Stimulated activated effector memory CD8-positive, alpha-beta T cell treated with anti-CD3 and anti-CD28 coated beads, Interleukin-12 subunit alpha, Interleukin-12 subunit beta, amount 100 ng/mL, for 72 hours (primary cell): ENCODE data around the gene PPARG.
A peak's percentile ranks its signal among the peaks of the same experiment; 100 is the strongest.
"Not testable (repeated sequence)": the region's sequence is repeated elsewhere in the genome, so short reads cannot be mapped to it uniquely, and the experiment has no call there.

Experiments
- ATAC-seq: fragments of 150-1000 bp; cut with Tn5 transposase; 2 replicates; pipeline ENCODE4 v1.10.0; 2021
- DNase-seq, 2 donors: peaks; one replicate each; pipeline ENCODE4 v3.0.0; 2021 to 2022; ENCODE audit warnings: low spot score in 2 of 2
- H3K27ac Mint-ChIP-seq: one replicate; pipeline ENCODE4 v1.8.0; 2022; ENCODE audit warnings: mild to moderate bottlenecking, mixed read lengths
- H3K36me3 Mint-ChIP-seq: one replicate; pipeline ENCODE4 v1.8.0; 2022; ENCODE audit warnings: mild to moderate bottlenecking, mixed read lengths
- H3K4me1 Mint-ChIP-seq: one replicate; pipeline ENCODE4 v1.8.0; 2022; ENCODE audit warnings: mixed read lengths
- H3K4me3 Mint-ChIP-seq: one replicate; pipeline ENCODE4 v1.8.0; 2022; ENCODE audit warnings: mild to moderate bottlenecking, mixed read lengths
- H3K9me3 Mint-ChIP-seq: one replicate; pipeline ENCODE4 v1.8.0; 2022; ENCODE audit warnings: mixed read lengths

The PPARG gene

DNA sequence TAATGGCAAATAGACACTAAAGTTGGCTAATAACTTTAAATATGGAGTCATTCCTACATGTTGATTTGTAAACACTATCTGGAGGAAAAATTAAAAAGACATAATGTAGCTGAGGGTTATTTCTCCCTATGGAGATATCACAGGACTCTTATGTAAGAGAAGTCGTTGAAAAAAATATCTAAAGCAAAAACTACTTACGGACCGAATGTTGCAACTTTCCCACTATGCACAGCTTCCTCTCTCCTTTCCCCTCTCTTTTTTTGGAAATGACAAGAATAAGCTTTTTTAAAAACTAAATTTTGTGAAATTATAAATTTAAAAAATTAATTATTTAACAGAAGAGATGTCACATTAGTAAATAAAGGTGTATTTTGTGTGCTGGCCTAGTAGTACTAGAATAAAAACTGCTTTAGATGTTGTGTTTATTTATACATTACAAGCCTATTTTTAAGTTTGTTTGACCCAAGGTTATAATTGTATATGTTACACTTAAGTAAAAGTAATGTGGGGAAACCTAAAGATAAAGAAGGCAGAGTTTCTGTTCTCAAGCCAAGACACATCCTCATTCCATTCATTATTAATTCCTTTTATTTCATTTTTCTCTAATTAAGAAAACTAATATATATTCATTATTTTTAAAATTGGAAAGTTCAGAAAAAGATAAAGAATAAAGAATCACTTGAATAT is 20.7 kb upstream of the PPARG start:
- DNase-seq (no peak), ATAC-seq (no peak)
- Mint-ChIP-seq H3K9me3 (no peaks in the 10 kb centered on the region), H3K27ac (no peak overlapping the region), H3K36me3 (no peaks in the 10 kb centered on the region), H3K4me3 (no peak overlapping the region), H3K4me1 (no peaks in the 10 kb centered on the region)

DNA sequence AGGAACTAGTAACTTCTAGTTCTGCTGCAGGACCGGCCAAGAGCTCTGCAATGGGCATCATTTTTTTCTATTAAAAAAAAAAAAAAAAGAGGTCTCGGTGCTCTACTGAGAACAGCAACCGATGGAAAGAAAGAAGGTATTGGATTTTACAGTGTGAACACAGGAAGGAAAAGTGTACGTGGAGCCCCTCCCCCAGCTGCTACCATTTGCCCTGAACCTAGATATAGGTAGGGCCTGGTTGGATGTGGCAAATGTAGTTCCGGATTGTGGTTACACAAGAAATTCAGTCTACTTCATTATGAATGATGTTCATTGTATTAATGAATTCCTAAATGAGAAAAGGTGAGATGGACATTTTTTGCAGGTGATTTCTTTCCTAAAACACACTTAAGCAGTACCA is 17.9 kb upstream of the PPARG start:
- DNase-seq (no peak), ATAC-seq (no peak)
- Mint-ChIP-seq H3K27ac (no peak overlapping the region), H3K4me1 (no peaks in the 10 kb centered on the region), H3K4me3 (no peak overlapping the region), H3K36me3 (no peaks in the 10 kb centered on the region), H3K9me3 (no peaks in the 10 kb centered on the region)

DNA sequence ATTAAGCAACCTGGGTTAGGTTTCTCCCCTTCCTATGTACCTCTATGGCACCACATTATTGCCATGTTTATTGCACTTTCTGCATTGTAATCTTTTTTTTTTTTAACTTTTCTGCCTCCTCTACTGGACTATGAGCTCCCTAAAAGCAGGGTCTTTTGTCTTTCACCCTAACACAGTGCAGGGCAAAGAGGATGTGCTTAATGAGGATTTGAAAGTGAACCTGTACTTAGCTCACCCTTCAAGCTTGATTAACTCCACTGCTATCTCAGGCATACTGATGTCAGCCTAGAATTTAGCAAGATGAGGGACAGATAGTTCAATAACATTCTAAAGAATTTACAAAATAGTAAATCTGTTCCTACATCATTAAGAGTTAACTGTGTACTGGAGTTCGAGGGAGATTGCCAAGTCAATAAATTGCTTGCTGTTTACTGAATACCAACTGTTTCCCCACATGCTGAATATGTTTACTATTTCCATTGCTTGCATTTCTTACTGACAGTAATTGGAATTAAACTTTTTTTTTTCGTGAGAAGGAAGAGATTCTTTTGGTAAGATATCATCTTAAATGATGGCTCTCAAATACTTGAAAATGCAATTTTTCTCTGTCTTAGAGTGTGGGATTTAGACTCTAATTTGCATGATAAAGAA is 15.7 kb upstream of the PPARG start:
- DNase-seq (no peak), ATAC-seq (no peak)
- Mint-ChIP-seq H3K9me3 (no peaks in the 10 kb centered on the region), H3K4me3 (no peak overlapping the region), H3K36me3 (no peaks in the 10 kb centered on the region), H3K27ac (no peak overlapping the region), H3K4me1 (no peaks in the 10 kb centered on the region)

DNA sequence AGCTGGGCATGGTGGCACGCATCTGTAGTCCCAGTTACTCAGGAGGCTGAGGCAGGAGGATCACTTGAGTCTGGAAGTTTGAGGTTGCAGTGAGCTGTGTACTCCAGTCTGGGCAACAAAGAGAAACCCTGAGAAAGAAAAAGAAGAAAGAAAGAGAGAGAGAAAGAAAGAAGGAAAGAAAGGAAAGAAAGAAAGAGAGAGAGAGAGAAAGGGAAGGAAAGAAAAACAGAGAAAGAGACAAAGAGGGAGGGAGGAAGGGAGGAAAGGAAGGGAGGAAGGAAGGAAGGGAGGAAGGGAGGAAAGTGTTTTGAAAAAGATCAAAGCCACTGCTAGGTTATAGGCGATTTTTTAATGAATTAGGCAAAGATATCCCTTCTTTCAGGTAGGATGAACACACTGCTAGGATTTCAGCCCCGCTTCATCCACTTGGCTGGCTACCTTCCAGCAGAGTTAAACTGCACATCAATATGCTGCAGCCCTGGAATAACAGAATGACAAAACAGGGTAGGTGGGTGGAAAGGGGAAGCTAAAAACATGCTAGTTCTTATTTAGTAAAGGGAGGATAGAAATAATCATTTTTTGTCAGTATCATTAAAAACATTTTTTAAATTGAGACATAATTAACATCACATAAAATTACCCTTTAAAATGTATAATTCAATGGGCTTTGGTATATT is 12.8 kb upstream of the PPARG start:
- H3K36me3 Mint-ChIP-seq, result no peaks in the 10 kb centered on the region
- H3K9me3 Mint-ChIP-seq, result no peaks in the 10 kb centered on the region
- no peak for ATAC-seq
- no peaks in the 10 kb centered on the region for H3K4me1 Mint-ChIP-seq
- no peak overlapping the region for H3K4me3 Mint-ChIP-seq
- H3K27ac Mint-ChIP-seq, result no peak overlapping the region
- no peak for DNase-seq

DNA sequence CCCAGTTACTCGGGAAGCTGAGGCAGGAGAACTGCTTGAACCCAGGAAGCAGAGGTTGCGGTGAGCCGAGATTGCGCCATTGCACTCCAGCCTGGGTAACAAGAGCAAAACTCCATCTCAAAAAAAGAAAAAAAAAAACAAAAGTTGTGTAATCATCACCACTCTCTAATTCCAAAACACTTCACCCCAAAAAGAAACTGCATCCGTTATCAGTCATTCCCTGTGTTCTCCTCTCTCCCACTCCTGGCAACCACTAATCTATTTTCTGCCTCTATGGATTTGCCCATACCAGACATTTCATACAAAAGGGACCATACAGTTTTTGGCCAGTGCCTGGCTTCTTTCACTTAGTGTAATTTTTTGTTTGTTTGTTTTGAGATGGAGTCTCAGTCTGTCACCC is 12.0 kb upstream of the PPARG start:
- not testable (repeated sequence) for H3K4me3 Mint-ChIP-seq

DNA sequence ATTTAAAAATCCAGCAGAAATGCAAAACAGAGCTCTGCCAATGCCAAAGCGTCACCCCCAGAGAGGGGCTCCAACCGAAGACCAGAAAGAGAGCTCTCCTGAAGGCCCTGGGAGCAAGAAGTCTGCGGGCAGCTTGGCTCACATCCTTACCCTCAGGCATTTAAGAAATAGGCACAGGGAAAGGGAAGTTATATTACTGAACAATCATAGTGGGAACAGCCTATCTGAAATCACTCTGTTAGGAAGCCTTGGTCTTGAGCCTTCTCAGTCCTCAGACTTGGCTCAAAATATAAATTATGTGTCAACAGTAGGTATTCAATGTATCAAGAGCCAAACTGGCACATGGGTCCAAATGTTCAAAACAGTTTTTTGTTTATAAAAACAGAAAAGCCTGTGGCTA is 10.3 kb upstream of the PPARG start:
- Mint-ChIP-seq H3K36me3 (no peaks in the 10 kb centered on the region), H3K27ac (no peak overlapping the region), H3K4me3 (no peak overlapping the region), H3K9me3 (no peaks in the 10 kb centered on the region), H3K4me1 (no peaks in the 10 kb centered on the region)
- DNase-seq (no peak), ATAC-seq (no peak)

More for the DNA sequence above, 12.0 kb upstream of the PPARG start:
- not testable (repeated sequence) for H3K27ac Mint-ChIP-seq, H3K9me3 Mint-ChIP-seq, DNase-seq, H3K4me1 Mint-ChIP-seq, ATAC-seq, H3K36me3 Mint-ChIP-seq

DNA sequence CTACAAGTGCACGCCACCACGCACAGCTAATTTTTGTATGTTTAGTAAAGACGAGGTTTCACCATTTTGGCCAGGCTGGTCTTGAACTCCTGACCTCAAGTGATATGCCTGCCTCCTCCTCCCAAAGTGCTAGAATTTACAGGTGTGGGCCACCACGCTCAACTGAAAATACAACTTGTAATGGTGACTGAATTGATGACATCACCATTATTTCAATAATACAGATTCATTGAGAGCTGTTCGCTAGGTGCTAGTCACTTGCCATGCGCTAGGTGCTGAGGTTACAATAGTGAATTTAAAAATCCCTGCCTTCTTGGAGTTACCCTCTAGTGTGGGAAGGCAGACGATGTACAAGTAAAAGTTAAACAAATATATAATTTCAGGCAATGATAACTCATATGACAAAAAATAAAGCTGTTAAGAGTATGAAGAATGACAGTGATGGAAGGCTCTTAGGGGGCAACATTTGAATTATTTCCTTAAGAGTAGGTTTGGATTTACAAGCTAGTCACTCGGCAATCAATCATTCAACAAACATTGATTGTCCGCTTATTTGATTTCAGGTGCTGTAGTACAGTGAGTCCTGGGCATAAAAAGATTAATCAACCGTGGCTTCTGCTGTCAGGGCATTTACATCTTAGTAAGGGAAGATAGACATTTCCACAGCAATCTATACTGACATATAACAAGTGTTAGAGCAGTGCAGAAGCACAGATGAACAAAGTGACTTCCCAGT is 9.1 kb upstream of the PPARG start:
- DNase-seq (no peak), ATAC-seq (no peak)
- no peaks in the 10 kb centered on the region for H3K36me3 Mint-ChIP-seq
- no peaks in the 10 kb centered on the region for H3K9me3 Mint-ChIP-seq
- no peaks in the 10 kb centered on the region for H3K4me1 Mint-ChIP-seq
- no peak overlapping the region for H3K4me3 Mint-ChIP-seq
- H3K27ac Mint-ChIP-seq, result no peak overlapping the region

DNA sequence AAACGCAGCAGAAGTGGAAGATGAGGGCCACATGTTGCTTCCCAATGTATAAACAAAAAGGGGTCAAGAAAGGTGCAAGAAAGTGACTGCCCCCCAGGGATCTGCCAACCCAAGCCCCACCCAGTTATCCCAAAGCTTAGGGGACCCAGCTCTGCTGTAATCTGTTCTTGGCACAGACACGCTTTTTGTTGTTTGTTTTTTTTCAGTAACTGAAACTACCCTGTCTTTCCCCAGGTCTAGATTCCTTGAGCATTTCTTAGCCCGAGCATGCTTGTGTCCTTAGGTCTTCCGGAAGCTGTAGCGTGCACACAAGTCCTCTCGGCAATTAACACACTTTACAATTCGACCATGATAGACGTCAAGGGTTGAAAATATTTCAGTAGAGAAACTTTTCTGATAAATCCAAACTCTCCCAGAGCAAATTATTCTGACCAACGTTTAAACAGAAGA is 8.5 kb upstream of the PPARG start:
- Mint-ChIP-seq H3K27ac (no peak overlapping the region), H3K4me1 (no peaks in the 10 kb centered on the region), H3K4me3 (no peak overlapping the region), H3K36me3 (no peaks in the 10 kb centered on the region), H3K9me3 (no peaks in the 10 kb centered on the region)
- ATAC-seq, result no peak
- no peak for DNase-seq

DNA sequence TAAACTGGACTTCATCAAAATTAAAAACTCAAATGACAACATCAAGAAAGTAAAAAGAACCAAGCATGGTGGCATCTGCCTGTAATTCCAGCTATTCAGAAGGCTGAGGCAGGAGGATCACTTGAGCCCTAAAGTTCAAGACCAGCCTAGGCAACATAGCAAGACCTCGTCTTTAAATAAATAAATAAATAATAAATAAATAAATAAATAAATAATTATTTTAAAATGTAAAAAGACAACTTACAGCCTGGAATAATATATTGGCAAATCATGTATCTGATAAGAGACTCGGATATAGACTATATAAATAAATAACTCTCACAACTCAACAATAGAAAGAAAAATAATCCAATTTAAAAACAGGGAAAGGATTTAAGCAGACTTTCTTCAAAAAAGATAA is 4.3 kb upstream of the PPARG start:
- no peak overlapping the region for H3K4me3 Mint-ChIP-seq

DNA sequence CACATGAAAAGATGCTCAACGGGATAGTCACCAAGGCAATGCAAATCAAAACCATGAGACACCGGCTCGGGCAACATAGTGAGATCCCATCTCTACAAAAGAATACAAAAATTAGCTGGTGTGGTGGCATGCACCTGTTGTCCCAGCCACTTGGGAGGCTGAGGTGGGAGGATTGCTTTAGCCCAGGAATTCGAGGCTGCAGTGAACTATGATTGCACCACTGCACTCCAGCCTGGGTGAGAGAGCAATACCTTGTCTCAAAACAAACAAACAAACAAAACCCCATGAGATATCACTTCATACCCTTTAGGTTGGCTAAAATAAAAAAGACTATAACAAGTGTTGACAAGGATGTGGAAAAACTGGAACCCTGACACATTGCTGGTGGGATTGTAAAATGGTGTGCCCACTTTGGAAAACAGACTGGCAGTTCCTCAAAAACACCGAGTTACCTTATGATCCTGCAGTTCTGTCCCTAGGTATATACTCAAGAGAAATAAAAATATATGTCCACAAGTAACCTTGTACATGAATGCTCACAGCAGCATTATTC is 3.8 kb upstream of the PPARG start:
- Mint-ChIP-seq H3K27ac (no peak overlapping the region), H3K4me1 (no peaks in the 10 kb centered on the region), H3K36me3 (no peaks in the 10 kb centered on the region), H3K4me3 (no peak overlapping the region), H3K9me3 (no peaks in the 10 kb centered on the region)
- ATAC-seq (no peak), DNase-seq (no peak)

More for the DNA sequence above, 4.3 kb upstream of the PPARG start:
- no peaks in the 10 kb centered on the region for H3K4me1 Mint-ChIP-seq
- no peaks in the 10 kb centered on the region for H3K36me3 Mint-ChIP-seq
- ATAC-seq, result no peak
- H3K27ac Mint-ChIP-seq, result no peak overlapping the region
- DNase-seq, result no peak
- no peaks in the 10 kb centered on the region for H3K9me3 Mint-ChIP-seq

DNA sequence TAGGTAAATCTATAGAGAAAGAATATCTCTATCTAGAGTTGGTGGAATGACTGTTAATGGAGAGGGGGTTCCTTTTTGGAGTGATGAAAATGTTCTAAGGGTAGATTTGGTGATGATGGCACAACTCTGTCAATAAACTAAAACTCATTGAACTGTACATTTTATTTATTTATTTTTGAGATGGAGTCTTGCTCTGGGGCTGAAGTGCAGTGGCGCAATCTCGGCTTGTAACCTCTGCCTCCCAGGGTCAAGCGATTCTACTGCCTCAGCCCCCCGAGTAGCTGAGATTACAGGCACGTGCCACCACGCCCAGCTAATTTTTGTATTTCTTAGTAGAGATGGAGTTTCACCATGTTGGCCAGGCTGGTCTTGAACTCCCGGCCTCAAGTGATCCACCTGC is 3.1 kb upstream of the PPARG start:
- H3K9me3 Mint-ChIP-seq, H3K36me3 Mint-ChIP-seq, DNase-seq, ATAC-seq, H3K27ac Mint-ChIP-seq, H3K4me3 Mint-ChIP-seq, H3K4me1 Mint-ChIP-seq: not testable (repeated sequence)

DNA sequence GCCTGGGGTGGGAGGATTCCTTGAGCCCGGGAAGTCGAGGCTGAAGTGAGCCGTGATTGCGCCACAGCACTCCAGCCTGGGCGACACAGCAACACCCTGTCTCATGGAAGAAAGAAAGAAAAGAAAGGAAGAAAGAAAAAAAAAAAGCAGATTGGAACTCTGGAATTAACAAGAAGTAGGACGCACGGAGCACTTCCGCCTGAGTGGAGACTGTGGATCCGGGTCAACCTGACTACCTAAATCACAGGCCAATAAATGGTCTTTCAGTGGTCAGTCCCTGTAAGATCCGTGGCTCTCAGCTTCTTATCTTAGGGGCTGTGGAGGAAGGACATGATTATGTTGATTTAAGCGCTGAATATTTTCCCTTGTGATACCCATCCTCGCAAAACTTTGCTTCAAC is 2.4 kb upstream of the PPARG start:
- Mint-ChIP-seq H3K4me3 (peak overlapping the region; percentile 51), H3K9me3 (no peaks in the 10 kb centered on the region), H3K4me1 (no peaks in the 10 kb centered on the region), H3K27ac (no peak overlapping the region), H3K36me3 (no peaks in the 10 kb centered on the region)
- no peak for DNase-seq
- no peak for ATAC-seq

DNA sequence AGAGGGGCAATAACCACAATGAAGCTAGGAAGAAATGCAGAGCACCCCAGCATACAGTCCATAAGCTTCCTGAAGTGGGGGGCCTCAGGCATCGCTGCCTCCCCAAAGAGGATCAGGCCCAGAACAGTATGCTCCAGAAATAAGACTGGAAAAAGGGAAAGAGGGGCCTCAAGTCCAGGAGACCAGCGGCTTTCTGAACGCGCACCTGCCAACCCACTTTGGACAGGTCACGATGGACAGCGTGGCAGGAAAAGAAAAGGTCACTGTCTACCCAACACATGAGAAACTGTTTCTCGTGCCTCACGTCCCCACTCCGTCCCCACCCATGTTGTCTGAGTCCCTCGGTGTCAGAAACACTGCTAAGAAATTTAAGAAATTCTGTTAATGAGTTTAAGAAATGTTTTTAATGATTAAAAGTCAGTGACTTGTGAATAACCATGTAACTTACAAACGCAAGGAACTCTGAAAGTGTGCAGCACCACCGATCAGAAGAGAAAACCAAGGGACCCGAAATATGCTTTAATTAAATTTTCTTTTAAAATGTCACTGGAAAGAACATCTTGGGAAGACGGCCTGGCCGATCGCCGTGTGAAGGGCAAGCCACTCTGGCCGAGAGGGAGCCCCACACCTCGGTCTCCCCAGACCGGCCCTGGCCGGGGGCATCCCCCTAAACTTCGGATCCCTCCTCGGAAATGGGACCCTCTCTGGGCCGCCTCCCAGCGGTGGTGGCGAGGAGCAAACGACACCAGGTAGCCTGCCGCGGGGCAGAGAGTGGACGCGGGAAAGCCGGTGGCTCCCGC is 1.7 kb upstream of the PPARG start:
- H3K27ac Mint-ChIP-seq, result no peak overlapping the region
- DNase-seq, result no peak
- no peak for ATAC-seq
- H3K9me3 Mint-ChIP-seq, result no peaks in the 10 kb centered on the region
- no peaks in the 10 kb centered on the region for H3K36me3 Mint-ChIP-seq
- H3K4me1 Mint-ChIP-seq, result no peaks in the 10 kb centered on the region
- peak overlapping the region; percentile 51 for H3K4me3 Mint-ChIP-seq

DNA sequence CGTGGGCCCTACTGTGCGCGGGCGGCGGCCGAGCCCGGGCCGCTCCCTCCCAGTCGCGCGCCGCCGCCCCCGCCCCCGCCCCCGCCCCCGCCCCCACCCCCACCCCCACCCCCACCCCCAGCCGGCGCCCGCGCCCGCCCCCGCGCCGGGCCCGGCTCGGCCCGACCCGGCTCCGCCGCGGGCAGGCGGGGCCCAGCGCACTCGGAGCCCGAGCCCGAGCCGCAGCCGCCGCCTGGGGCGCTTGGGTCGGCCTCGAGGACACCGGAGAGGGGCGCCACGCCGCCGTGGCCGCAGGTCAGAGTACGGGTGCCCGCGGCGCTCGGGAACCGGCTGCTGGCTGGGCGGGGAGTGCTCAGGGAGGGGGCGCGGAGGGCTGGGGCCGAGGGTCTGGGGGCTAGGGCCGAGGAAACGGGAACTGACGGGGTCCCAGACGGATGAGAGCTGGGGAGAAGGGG is 1.1 kb upstream of the PPARG start:
- peak; percentile 63 for ATAC-seq
- H3K4me3 Mint-ChIP-seq, result peak overlapping the region; percentile 51
- H3K4me1 Mint-ChIP-seq, result no peaks in the 10 kb centered on the region
- H3K9me3 Mint-ChIP-seq, result no peaks in the 10 kb centered on the region
- no peak for DNase-seq
- no peak overlapping the region for H3K27ac Mint-ChIP-seq
- no peaks in the 10 kb centered on the region for H3K36me3 Mint-ChIP-seq
